IPS DF 19.7 (cell line): ENCODE results near the gene FUBP3.
"Not testable (repeated sequence)": the region's sequence is repeated elsewhere in the genome, so short reads cannot be mapped to it uniquely, and the experiment has no call there.

Experiments
- DNase-seq: peaks from one replicate; pipeline ENCODE4 v3.0.0-alpha.2; 2013; ENCODE audit warnings: low read depth, low spot score

The FUBP3 gene

DNA sequence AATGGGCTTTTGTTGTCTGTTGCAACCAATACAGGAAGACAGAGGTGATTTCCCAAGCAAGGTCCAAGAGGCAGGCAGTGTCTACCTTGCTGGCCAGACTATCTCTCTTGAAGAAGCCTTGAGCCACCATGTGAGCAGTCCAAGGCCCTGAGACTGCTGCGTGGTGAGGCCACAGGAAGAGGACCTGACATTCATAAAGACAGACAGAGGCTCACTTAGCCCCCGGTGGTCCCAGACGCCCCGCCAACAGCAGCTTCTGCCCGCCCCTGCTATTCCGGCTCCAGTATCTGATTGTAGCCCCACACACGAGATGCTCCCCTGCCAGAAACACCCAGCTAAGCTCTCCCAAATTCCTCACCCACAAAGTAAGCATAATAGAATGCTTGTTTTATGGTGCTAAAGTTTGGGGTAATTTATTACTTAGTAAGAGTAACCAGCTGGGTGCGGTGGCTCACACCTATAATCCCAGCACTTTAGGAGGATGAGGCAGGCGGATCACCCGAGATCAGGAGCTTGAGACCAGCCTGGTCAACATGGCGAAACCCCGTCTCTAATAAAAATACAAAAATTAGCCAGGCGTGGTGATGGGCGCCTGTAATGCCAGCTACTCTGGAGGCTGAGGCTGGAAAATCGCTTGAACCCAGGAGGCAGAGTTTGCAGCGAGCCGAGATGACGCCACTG, 22.8 kb upstream of the FUBP3 start:
- no peak for DNase-seq

DNA sequence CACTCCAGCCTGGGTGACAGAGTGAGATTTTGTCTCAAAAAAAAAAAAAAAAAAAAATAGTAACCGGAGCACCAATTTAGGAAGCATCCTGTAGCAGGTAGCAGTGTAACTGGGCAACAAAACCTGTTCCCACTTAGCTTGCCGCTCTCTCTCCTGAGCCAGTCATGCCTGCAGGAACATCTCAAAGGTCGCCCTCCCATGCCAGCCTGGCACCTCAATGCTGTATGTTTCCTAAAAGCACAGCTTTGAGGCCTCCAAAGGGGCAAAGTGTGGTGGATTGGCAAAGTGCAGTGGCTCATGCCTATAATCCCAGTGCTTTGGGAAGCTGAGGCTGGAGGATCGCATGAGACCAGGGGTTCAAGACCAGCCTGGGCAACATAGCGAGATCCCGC, 22.3 kb upstream of the FUBP3 start:
- DNase-seq = no peak

DNA sequence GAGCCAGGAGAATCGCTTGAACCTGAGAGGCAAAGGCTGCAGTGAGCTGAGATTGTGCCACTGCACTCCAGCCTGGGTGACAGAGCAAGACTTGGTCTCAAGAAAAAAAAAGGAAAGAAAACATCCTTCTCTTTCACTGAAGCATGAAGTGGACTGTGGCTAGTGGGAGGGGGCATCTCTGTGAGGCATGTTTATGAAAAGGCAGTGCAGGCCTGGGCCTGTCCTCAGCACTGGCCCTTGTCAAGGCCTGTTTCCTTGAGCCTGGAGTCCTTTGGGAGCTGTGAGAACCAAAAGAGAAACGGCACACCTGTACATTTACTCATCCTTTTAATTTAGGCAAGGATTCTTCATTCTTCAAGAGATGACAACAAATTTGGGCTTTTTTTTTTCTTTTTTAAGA, 18.3 kb upstream of the FUBP3 start:
- no peak for DNase-seq

DNA sequence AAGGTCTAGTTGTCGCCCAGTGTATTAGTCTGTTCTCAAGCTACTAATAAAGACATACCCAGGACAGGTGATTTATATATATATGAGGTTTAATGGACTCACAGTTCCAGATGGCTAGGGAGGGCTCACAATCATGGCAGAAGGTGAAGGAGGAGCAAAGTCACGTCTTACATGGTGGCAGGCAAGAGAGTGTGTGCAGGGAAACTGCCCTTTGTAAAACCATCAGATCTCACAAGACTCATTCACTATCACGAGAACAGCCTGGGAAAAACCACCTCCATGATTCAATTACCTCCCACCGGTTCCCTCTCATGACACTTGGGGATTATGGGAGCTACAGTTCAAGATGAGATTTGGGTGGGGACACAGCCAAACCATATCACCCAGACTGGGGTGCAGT, 16.9 kb upstream of the FUBP3 start:
- DNase-seq = not testable (repeated sequence)

DNA sequence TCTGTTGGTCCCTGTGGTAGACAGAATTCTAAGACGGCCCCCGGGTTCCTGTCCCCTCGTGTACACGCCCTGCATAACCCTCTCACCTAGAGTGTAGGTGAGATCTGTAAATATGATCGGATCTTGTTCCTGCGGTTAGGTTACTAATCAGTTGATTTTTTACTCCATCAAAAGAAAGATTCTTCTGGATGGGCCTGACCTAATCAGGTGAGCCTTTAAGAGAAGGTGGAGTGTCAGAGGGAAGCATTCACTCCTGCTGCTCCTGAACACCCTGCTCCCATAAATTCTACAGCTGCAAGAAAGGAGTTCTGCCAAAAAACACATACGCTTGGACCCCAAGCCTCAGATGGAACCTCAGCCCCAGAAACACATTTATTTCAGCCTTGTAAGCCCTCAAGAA, 15.6 kb upstream of the FUBP3 start:
- no peak for DNase-seq

DNA sequence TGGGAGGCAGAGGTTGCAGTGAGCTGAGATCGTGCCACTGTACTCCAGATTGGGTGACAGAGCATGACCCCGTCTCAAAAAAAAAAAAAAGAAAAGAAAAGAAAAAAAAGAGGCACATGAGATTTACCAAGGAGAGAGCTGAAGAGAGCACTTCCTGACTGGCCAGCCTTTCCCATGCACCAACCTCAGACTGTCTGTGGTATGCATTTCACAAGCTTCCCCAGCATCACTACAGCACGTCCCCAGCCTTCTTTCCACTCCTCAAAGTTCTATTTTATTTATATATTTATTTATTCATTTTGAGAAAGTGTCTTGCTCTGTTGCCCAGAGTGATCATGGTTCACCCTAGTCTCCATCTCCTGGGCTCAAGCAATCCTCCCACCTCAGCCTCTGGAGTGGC, 13.6 kb upstream of the FUBP3 start:
- no peak for DNase-seq

DNA sequence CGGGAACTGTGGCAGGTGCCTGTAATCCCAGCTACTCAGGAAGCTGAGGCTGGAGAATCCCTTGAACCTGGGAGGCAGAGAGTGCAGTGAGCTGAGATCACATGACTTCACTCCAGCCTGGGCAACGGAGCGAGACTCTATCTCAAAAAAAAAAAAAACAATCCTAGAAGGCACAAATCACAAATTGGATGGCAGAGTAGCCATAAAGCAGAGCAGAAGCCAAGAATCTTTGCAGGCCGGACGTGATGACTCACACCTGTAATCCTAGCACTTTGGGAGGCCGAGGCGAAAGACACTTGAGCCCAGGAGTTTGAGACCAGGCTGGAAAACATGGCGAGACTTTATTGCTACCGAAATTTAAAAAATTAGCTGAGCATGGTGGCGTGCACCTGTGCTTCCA, 9.2 kb upstream of the FUBP3 start:
- DNase-seq = no peak

DNA sequence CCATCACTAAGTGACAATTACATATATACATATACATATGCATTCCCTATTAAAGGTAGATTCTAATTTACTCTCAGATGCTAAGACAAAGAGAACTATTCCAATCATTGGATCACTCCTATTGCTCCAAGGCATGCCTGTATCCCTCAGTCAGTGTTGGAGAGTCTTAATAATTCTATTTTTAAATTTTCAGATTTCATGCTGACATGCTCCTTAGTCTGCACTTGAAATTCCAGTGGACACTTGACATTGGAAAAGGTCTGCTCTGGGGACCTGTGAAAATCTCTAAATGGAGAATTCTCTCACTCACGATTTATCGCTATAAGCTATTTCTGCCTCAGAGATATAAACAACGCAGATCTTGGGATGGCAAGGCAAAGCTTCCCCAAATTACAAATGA, 3.9 kb upstream of the FUBP3 start:
- no peak for DNase-seq

DNA sequence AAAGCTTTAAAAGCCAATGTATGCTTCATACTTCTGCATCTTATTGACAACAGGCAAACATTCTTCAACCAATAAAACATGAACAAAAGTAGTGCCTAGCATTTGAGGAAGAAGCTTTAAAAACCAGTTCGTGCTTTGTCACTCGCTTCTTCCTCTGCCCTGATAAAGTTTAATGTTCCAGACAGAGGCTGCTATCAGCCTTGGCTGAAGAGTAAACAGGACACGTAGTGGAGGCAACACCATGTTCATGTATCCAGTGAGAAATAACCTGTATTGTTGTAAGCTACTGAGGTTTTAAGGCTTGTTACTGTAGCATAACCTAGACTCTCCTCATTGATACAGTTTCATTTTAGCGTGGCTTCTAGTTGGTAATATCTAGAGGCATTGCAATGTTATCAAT, 3.2 kb upstream of the FUBP3 start:
- DNase-seq = no peak

DNA sequence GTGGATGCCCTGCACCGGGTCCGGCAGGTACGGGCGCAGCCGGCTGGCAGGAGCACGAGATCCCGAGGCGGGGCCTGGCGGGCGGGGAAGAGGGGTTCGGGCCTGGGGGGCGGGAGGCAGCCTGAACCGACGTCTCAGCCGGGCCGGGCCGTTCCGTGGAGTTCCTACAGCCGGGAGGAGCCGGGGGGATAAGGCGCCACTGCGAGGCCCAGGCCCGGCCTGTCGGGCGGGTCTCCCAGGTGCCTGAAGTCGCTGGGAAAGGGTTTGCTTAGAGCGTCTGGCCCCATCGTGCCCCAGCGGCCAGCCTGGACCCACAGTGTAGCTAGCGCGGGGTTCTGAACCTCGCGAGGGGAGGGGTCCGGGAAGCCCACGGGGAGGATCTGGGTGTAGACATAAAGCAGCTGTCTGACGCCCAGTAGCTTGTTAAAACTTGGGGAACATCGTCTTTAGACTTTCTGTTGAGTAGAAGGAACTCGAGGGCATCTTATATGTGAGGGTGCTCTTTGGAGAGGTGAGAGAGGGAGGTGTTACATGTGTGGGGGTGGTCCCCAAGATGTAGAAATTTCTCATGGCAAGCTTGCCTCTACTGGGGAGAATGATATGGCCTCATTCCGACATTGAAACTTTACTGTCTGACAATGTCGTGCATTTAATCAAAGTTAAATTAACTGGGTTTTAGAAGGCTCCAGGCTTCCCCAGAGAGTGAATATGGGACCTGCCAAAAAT, 524 bp downstream of the FUBP3 start:
- DNase-seq = no peak

DNA sequence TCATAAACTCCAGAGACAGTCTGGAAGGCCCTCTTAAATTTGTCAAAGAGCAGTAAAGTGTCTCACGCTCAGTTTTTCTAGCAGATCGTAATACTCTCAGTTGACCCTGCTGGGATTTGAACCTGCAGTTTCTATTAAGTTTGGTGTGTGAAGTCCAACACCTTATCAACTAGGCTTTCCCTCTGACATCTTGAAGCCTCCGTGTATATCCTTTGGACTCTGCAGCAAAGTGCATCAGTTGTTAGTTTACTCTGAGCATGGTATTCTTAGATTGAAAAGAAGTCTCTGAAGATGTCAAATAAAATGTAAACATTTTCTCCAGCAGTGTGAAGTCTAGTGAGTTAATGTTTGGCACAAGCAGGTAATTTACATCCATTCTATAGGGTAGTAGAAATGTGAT, 2.4 kb downstream of the FUBP3 start:
- DNase-seq = no peak

DNA sequence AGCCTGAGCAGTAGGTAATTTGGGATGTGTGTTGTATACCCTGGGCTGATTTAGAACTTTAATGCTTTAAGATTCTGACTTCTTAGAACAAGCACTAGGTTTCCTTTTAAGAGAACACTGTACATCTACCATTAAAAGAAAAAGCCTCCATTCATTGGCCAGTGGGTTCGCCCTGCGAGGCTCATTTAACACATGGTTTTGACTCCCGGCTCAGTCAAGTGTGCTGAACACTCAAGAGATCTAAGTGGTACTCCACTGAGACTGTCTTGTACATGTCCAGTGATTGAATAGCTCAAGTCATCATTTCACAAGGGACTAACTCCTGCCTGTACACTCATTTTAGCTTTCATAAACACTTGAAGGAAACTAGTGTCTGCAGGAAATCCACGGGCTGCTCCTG, 3.9 kb downstream of the FUBP3 start:
- DNase-seq = no peak

DNA sequence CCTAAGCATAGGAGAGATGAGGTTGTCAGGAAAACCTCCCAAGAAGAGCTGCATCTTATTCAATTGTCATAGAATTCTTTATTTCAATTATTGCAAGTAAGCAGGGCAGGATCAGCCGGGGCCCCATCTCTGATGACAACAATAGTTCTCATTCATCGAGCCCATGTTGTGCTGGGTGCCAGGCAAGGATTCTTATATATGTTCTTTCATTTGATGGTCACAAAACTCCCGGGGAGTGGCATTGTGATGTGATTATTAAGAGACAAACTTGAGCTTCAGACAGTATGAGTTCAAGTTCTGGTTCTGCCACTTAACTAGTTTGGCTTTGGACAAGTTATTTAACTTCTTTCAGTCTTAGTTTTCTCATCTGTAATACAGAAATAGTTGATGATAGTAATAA, 8.5 kb downstream of the FUBP3 start:
- no peak for DNase-seq

DNA sequence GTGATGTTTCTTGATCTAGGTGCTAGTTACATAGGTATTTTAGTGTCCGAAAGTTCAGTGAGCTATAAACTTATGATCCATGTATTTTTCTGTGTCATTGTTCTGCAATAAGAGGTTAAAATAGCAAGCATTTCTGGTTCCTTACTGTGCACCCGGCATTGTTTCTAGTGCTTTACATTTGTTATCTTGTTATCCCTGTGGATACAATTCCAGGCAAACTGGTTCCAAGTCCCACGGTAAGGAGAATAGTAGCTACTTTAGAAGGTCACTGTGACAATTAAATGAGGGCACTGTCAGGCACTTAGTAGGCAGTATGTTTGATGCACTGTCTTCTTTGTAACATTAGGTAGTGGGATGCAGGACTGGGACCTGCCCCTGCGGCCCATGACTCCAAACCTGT, 9.0 kb downstream of the FUBP3 start:
- DNase-seq = no peak

DNA sequence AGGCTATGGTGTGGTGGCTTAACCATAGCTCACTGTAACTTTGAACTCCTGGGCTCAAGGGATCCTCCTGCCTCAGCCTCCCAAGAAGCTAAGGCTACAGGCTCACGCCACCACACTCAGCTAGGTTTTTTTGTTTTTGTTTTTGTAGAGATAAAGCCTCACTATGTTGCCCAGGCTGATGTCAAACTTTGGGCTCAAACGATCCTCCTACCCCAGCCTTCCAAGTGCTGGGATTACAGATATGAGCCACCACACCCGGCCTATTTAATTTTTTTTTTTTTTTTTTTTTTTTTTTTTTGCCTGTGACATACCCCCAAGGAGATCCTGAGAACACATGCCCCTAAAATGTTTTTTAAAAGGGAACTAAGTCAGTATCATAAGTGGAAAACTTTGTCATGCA, 10.4 kb downstream of the FUBP3 start:
- DNase-seq = no peak

DNA sequence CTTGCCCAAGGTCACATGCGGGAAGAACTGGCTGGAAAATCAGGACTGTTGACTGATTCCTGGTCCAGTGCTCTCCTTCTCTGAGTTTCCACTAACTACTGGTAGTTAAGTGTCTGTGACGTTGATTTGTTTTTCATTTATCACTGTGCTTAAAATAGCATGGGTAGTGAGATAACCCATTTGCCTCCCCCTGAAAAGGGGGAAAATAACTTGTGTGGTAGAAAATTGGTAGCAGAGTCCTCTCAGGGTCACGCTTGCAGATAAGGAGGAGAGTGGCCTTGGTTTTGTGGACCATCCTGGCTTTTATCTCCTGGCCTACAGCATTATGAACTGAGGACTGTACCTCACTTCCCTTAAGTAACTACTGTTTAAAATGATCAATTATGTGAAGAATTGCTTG, 10.9 kb downstream of the FUBP3 start:
- no peak for DNase-seq

DNA sequence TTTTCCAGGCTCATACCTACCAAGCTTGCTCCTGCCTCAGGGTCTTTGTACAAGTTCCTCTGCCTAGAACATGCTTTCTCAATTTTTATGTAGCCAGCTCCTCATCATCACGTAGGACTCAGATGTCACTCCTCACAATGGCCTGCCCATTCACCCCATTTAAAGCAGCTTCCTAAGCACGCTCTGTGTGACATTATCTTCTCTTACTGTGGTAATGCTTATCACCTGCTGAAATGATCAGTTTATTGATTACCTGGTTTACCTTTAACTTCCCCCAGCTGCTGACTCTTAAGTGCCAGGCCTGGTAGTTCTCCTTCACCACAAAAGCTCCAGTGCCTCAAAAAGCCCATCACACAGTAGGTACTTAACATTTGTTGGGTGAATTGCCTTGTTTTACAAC, 13.6 kb downstream of the FUBP3 start:
- DNase-seq = no peak

DNA sequence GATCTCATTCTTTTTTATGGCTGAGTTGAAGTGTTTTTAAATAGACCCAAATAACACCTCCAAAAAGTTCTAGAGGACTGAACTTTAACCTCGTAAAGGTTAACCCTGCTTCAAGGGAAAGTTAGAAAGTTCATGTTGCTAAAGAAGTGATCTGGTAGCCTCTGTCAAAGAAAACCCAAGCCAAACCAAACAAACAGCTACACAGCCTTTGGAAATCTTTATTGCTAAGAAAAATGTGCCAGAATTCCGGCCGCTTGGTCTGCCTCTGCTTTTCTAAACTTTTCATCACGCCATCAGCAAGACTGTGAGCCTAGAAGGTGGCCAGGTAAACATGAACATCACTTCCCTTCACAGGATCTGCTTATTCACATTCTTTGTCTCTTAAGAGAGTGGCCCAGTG, 17.9 kb downstream of the FUBP3 start:
- no peak for DNase-seq

DNA sequence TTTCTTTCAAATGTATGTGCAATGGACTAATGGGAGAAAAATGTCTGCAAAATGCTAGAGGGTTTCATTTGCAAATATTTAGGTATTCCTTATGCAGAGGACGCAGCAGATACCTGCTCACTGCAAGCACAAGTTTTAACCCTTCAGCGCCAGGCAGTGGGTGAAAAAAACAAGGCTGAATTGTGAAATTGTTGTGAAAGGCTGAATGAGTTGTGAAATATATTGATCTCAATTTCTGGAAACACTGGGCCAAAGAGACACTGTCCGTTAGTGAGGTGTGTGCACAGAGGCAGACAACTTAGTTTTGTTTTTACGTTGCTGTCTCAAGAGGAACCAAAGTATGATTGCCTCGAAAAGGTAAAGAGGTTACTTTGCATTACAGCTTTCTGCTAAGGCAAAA, 18.8 kb downstream of the FUBP3 start:
- DNase-seq = no peak

DNA sequence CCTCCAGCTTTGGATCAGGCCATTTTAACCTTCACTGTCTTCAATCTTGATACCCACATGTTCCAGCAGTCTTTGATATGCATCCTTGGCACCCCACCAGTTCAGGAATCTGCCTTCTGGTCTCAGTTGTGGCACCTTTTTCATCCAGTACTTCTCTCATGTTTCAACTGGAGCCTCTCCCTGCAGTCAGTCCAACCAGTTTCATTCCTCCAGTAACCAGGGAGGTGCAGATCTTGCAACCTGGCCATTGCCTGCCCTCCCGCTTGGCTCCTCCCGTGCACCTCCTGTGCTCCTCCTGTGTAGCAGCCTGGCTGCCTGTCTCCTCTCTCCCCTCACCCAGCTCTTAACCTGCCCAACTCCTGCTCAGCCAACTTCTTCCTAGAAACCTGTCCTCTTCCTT, 20.2 kb downstream of the FUBP3 start:
- DNase-seq = no peak

DNA sequence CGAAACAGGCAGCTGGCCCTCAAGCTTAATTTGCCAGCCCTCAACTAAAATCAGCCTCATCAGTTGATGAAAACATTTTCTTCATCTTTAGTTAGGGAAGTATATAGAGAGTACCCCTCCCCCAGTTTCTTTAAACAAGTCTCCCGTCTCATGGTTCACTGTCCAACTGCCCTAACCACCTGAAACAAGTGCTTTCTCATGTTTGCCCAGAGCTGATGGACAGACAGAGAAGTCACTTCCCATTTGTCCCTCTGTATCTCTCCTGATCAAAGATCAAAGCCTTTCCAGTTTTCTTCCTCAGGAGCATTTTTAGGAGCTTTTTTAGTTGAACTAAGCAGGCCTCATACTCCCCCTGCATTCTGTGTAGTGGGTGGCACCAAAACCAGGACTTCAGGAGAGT, 21.7 kb downstream of the FUBP3 start:
- DNase-seq = no peak

DNA sequence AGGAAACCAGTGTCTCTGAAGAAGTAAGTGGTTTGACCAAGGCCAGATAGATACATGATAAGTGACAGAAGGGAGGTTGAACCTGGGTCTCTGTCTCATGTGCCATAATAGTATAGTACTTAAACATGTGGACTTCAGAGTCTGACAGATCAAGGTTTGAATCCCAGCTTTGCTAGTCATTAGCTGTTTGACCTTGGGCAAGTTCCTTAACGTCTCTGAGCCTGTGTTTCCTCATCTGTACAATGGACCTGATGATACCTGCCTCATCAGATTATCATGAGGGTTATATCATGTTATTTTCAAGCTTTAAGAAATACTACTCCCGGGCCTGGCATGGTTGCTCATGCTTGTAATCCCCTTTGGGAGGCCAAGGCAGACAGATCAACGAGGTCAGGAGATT, 24.9 kb downstream of the FUBP3 start:
- no peak for DNase-seq

DNA sequence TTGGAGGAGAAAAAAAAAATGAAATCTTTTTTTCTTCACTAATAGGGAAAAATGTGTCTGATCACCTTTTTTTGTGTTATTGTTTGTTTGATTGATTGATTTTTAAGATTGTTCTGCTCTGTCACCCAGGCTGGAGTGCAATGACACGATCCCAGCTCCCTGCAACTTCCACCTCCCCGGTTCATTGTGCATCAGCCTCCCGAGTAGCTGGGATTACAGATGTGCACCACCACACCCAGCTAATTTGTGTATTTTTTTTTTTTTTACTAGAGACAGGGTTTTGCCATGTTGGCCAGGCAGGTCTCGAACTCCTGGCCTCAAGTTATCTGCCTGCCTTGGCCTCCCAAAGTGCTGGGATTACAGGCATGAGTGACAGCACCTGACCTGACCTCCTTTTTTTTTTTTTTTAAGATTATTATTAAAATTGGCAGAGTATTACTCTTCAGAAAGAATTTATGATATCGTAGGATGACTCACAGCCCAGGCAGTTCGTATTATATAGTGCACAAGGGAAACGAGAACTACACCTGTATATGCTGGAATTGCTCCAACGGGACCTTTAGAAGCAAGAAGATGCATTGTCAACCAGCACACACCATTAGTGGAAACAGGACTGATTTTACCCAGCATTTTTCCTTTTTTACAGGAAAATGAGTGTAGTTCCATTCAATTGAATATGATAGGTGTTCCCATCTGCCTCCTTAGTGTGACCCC, 27.7 kb downstream of the FUBP3 start:
- DNase-seq = no peak
